HEK293 (cell line): ENCODE data around the gene ACSBG1.

Source experiments
- CTCF ChIA-PET: fragments of 350-600 bp; formaldehyde crosslinking; extraction: SDS; loops from one replicate; lab custom pipeline; 2021; ENCODE audit warnings: antibody characterized with exemption; lab: Yijun Ruan, JAX
- POLR2A ChIA-PET: fragments of 300-600 bp; formaldehyde crosslinking; extraction: SDS; loops from one replicate; lab custom pipeline; 2020; ENCODE audit warnings: antibody characterized with exemption, inconsistent platforms; lab: Yijun Ruan, JAX
- H3K27ac ChIP-seq: fragments of 200-500 bp; sonication (Bioruptor generic); 2 replicates; pipeline ENCODE4 v1.5.1; 2014; ENCODE audit warnings: low read depth, low read length, control low read depth, inconsistent platforms; ENCODE audit errors: extremely low read depth
- H3K36me3 ChIP-seq, 2 experiments: fragments of 200-500 bp in 1 of 2; sonication (Bioruptor generic) in 1 of 2; 1 replicate in 1 of 2; 2 replicates in 1 of 2; pipeline ENCODE4 v1.5.1; 2014 to 2017; ENCODE audit warnings: inconsistent platforms in 2 of 2, low read length in 2 of 2; ENCODE audit not compliant: control insufficient read depth in 2 of 2, insufficient read depth in 1 of 2
- H3K4me1 ChIP-seq: fragments of 200-500 bp; sonication (Bioruptor generic); 2 replicates; pipeline ENCODE4 v1.5.1; 2014; ENCODE audit warnings: mild to moderate bottlenecking, low read length, inconsistent platforms; ENCODE audit not compliant: control insufficient read depth, insufficient read depth
- H3K4me3 ChIP-seq: 2 replicates; pipeline ENCODE4 v1.5.1; 2011; ENCODE audit warnings: low read depth, mild to moderate bottlenecking, control low read depth, low read length, moderate library complexity
- H3K9me3 ChIP-seq: fragments of 200-500 bp; sonication (Bioruptor generic); 2 replicates; pipeline ENCODE4 v1.5.1; 2014; ENCODE audit warnings: low read depth, low read length, inconsistent platforms; ENCODE audit not compliant: control insufficient read depth, insufficient read depth
- AEBP2 ChIP-seq: fragments of 450-650 bp; formaldehyde crosslinking; IDR thresholded peaks from 2 replicates; pipeline ENCODE4 v1.5.1; 2016; ENCODE audit warnings: missing biosample characterization, missing genetic modification characterization, borderline replicate concordance
- GLI4 ChIP-seq: fragments of 450-650 bp; formaldehyde crosslinking; IDR thresholded peaks from 2 replicates; pipeline ENCODE4 v1.5.1; 2016; ENCODE audit warnings: missing biosample characterization, missing genetic modification characterization
- OSR2 ChIP-seq: fragments of 450-650 bp; formaldehyde crosslinking; IDR thresholded peaks from 2 replicates; pipeline ENCODE4 v1.5.1; 2016; ENCODE audit warnings: missing biosample characterization, missing genetic modification characterization
- RBAK ChIP-seq: fragments of 450-650 bp; formaldehyde crosslinking; IDR thresholded peaks from 2 replicates; pipeline ENCODE4 v1.5.1; 2016; ENCODE audit warnings: missing biosample characterization, missing genetic modification characterization
- SCRT2 ChIP-seq: fragments of 450-650 bp; formaldehyde crosslinking; IDR thresholded peaks from 2 replicates; pipeline ENCODE4 v1.5.1; 2016; ENCODE audit warnings: missing biosample characterization, missing genetic modification characterization
- ZBTB48 ChIP-seq: fragments of 450-650 bp; formaldehyde crosslinking; IDR thresholded peaks from 2 replicates; pipeline ENCODE4 v1.5.1; 2016; ENCODE audit warnings: missing biosample characterization, missing genetic modification characterization
- ZNF112 ChIP-seq: fragments of 450-650 bp; formaldehyde crosslinking; IDR thresholded peaks from 2 replicates; pipeline ENCODE4 v1.5.0; 2017; ENCODE audit warnings: missing biosample characterization, missing genetic modification characterization
- ZNF239 ChIP-seq: fragments of 450-650 bp; formaldehyde crosslinking; IDR thresholded peaks from 2 replicates; pipeline ENCODE4 v1.5.1; 2016; ENCODE audit warnings: missing biosample characterization, missing genetic modification characterization
- ZNF26 ChIP-seq: fragments of 450-650 bp; formaldehyde crosslinking; IDR thresholded peaks from 2 replicates; pipeline ENCODE4 v1.5.1; 2016; ENCODE audit warnings: missing biosample characterization, missing genetic modification characterization
- ZNF280C ChIP-seq: fragments of 450-650 bp; formaldehyde crosslinking; IDR thresholded peaks from 2 replicates; pipeline ENCODE4 v1.5.1; 2016; ENCODE audit warnings: missing biosample characterization, missing genetic modification characterization
- ZNF391 ChIP-seq: fragments of 450-650 bp; formaldehyde crosslinking; IDR thresholded peaks from 2 replicates; pipeline ENCODE4 v1.5.1; 2016; ENCODE audit warnings: low read depth, missing biosample characterization, missing genetic modification characterization, borderline replicate concordance
- ZNF501 ChIP-seq: fragments of 450-650 bp; formaldehyde crosslinking; IDR thresholded peaks from 2 replicates; pipeline ENCODE4 v1.5.1; 2016; ENCODE audit warnings: missing biosample characterization, missing genetic modification characterization
- ZNF514 ChIP-seq: fragments of 450-650 bp; formaldehyde crosslinking; IDR thresholded peaks from 2 replicates; pipeline ENCODE4 v1.5.1; 2016; ENCODE audit warnings: missing biosample characterization, missing genetic modification characterization
- ZNF621 ChIP-seq: fragments of 450-650 bp; formaldehyde crosslinking; IDR thresholded peaks from 2 replicates; pipeline ENCODE4 v1.5.1; 2017; ENCODE audit warnings: missing biosample characterization, missing genetic modification characterization
- ZNF660 ChIP-seq: fragments of 450-650 bp; IDR thresholded peaks from 2 replicates; pipeline ENCODE4 v1.5.1; 2018; ENCODE audit warnings: missing biosample characterization, mild to moderate bottlenecking, missing genetic modification characterization
- ZNF677 ChIP-seq: fragments of 450-650 bp; IDR thresholded peaks from 2 replicates; pipeline ENCODE4 v1.5.0; 2018; ENCODE audit warnings: missing biosample characterization, mild to moderate bottlenecking, missing genetic modification characterization, moderate library complexity
- ZNF692 ChIP-seq: fragments of 450-650 bp; formaldehyde crosslinking; IDR thresholded peaks from 2 replicates; pipeline ENCODE4 v1.5.1; 2016; ENCODE audit warnings: missing biosample characterization, missing genetic modification characterization
- ZNF747 ChIP-seq: fragments of 450-650 bp; formaldehyde crosslinking; IDR thresholded peaks from 2 replicates; pipeline ENCODE4 v1.5.1; 2016; ENCODE audit warnings: missing biosample characterization, missing genetic modification characterization
- ZSCAN23 ChIP-seq: fragments of 450-650 bp; formaldehyde crosslinking; IDR thresholded peaks from 2 replicates; pipeline ENCODE4 v1.5.1; 2016; ENCODE audit warnings: missing biosample characterization, missing genetic modification characterization
- TF ChIP-seq, protein P1 (sequence below): fragments of 450-650 bp; formaldehyde crosslinking; IDR thresholded peaks from 2 replicates; pipeline ENCODE4 v1.5.1; 2016; ENCODE audit warnings: missing biosample characterization, missing genetic modification characterization
- TF ChIP-seq, protein P2 (sequence below): fragments of 450-650 bp; formaldehyde crosslinking; IDR thresholded peaks from 2 replicates; pipeline ENCODE4 v1.5.1; 2016; ENCODE audit warnings: missing biosample characterization, missing genetic modification characterization

Gene ACSBG1

DNA sequence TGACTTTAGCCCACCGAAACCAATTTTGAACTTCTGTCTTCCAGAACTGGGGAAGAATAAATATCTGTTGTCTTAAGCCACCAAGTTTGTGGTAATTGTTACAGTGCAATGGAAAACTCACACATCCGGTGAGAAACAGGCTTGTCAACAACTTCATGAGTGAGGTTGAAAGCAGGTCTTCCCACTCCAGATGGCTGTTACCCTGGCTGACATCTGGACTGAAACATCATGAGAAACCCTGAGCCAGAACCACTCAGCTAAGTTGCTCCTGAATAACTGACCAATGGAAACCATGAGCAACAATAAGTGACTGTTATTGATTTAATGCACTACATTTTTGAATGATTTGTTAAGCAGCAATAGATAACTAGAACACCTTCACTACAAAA, 10.3 kb downstream of the ACSBG1 start (continued):
- no peak for TF ChIP-seq ZNF621
- TF ChIP-seq ZNF747 (tag by site-specific recombination), result no peak
- TF ChIP-seq GLI4, result no peak
- TF ChIP-seq, all 188 proteins: peak for 0

GRCh38 chr15:78223396-78224022, 10.9 kb downstream of the ACSBG1 start:
- no peak for TF ChIP-seq AEBP2 (tag by site-specific recombination)
- TF ChIP-seq ZNF280C (tag by site-specific recombination), result no peak
- TF ChIP-seq ZSCAN23 (tag by site-specific recombination), result no peak
- TF ChIP-seq ZNF501 (tag by site-specific recombination), result no peak
- TF ChIP-seq, all 188 proteins: peak for 0
- Histone ChIP-seq H3K36me3 (no peaks in the 10 kb centered on the region), H3K4me3 (no peak overlapping the region), H3K27ac (no peak overlapping the region), H3K9me3 (no peaks in the 10 kb centered on the region), H3K4me1 (no peaks in the 10 kb centered on the region)
- ChIA-PET CTCF (interaction anchor here (0.9 to 2.2 kb wide), 2 partner anchors 9 to 17 kb away, joined by 3 to 17 read pairs; no protein-coding TSS in a partner anchor), POLR2A (interaction anchor here (1.2 kb wide), 1 partner anchor 11 kb away, joined by 3 read pairs; no protein-coding TSS in a partner anchor)

DNA sequence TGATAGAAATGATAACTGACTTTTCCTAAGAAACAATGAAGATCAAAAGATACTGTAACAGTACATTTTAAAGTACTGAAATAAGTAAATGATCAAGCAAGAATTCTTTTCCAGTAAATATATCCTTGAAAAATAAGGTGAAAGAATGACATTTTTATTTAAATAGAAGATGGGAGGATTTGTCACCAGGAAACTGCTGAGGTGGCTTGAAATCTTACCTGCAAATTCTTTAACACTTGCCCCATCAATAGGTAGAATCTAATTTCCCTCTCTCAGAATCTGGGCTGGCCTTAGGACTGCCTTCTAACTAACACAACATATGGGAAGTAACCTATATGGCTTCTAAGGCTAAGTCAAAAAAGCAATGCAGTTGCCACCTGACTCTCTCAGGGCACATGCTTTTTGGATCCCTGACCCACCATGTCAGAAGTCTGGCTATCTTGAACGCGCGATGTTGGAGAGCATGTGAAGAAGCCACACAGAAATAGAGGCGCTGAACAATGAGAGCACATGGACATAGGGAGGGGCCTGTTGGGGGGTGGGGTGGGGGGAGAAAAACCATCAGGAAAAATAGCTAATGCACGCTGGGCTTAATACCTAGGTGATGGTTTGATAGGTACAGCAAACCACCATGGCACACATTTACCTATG, 11.5 kb downstream of the ACSBG1 start:
- H3K27ac ChIP-seq, result no peak overlapping the region
- H3K4me1 ChIP-seq, result no peaks in the 10 kb centered on the region
- ChIA-PET CTCF (interaction anchor here (0.9 to 2.2 kb wide), 2 partner anchors 8 to 17 kb away, joined by 3 to 17 read pairs; no protein-coding TSS in a partner anchor), POLR2A (interaction anchor here (1.2 kb wide), 1 partner anchor 10 kb away, joined by 3 read pairs; no protein-coding TSS in a partner anchor)
- H3K36me3 ChIP-seq, result no peaks in the 10 kb centered on the region
- no peak overlapping the region for H3K4me3 ChIP-seq
- no peaks in the 10 kb centered on the region for H3K9me3 ChIP-seq
- TF ChIP-seq, protein P1, sequence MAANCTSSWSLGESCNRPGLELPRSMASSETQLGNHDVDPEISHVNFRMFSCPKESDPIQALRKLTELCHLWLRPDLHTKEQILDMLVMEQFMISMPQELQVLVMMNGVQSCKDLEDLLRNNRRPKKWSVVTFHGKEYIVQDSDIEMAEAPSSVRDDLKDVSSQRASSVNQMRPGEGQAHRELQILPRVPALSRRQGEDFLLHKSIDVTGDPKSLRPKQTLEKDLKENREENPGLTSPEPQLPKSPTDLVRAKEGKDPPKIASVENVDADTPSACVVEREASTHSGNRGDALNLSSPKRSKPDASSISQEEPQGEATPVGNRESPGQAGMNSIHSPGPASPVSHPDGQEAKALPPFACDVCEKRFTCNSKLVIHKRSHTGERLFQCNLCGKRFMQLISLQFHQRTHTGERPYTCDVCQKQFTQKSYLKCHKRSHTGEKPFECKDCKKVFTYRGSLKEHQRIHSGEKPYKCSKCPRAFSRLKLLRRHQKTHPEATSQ (tag by site-specific recombination), result no peak
- TF ChIP-seq, protein P2, sequence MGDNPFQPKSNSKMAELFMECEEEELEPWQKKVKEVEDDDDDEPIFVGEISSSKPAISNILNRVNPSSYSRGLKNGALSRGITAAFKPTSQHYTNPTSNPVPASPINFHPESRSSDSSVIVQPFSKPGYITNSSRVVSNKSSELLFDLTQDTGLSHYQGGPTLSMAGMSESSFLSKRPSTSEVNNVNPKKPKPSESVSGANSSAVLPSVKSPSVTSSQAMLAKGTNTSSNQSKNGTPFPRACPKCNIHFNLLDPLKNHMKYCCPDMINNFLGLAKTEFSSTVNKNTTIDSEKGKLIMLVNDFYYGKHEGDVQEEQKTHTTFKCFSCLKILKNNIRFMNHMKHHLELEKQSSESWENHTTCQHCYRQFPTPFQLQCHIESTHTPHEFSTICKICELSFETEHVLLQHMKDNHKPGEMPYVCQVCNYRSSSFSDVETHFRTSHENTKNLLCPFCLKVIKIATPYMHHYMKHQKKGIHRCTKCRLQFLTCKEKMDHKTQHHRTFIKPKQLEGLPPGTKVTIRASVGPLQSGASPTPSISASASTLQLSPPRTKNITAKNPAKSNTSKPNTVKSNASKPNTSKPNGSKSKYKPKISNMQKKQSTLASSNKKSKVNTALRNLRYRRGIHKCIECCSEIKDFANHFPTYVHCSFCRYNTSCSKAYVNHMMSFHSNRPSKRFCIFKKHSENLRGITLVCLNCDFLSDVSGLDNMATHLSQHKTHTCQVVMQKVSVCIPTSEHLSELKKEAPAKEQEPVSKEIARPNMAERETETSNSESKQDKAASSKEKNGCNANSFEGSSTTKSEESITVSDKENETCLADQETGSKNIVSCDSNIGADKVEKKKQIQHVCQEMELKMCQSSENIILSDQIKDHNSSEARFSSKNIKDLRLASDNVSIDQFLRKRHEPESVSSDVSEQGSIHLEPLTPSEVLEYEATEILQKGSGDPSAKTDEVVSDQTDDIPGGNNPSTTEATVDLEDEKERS, result no peak
- TF ChIP-seq ZNF239 (tag by site-specific recombination) (no peak), ZNF677 (no peak), ZNF112 (tag by site-specific recombination) (no peak), ZNF391 (tag by site-specific recombination) (no peak), ZNF692 (tag by site-specific recombination) (no peak), OSR2 (tag by site-specific recombination) (no peak), ZNF514 (no peak), ZNF660 (tag by site-specific recombination) (no peak), RBAK (no peak), SCRT2 (tag by site-specific recombination) (no peak), ZBTB48 (no peak), ZNF26 (tag by site-specific recombination) (no peak)
